ENCODE measurements around the gene PTPRM.

- TF ChIP-seq CTCF (IDR thresholded peaks at IDR 0.05), result no peak
- no peak for TF ChIP-seq POLR2A (IDR thresholded peaks at IDR 0.05)
- no peak for TF ChIP-seq POLR2AphosphoS5 (IDR thresholded peaks at IDR 0.05)
These were observed 158.8 kb downstream of the PTPRM start for GRCh38 chr18:7725897-7726296.
